ENCODE measurements around the gene MUC5B.
"Not testable (repeated sequence)": the region's sequence is repeated elsewhere in the genome, so short reads cannot be mapped to it uniquely, and the experiment has no call there.

The MUC5B gene

DNA sequence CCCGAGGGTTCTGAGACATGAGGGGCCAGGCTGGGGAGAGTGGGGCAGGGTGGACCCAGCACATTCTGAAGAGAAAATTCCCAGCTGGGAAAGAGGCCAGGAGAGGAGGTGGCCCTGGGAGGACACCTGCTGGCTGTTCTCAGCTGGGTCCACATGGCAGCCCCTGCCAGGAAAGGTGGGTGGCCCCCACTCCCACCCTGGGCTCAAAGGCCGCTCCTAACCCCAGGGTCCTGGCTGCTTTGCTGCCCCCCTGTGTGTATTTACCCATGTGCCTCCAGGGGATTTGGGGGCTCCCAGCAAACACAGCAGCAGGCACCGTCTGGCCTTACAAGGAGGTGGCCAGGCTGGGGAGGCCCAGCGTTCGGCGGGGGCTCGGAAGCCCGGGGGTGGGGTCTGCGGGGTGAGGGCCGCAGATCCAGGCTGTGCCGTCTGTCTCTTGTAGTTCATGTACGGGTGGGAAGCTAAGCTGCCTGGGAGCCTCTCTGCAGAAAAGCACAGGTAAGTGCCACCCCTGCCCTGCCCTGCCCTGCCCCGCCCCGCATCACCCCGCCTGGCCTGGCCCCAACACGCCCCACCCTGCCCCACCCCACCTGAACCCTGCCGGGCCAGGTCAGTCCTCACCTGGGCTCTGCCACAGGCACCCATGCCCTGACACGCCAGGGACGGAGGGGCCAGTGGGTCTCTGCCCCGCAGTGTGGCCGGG lies 10.6 kb downstream of the MUC5B start:
- DNase-seq = no peak

DNA sequence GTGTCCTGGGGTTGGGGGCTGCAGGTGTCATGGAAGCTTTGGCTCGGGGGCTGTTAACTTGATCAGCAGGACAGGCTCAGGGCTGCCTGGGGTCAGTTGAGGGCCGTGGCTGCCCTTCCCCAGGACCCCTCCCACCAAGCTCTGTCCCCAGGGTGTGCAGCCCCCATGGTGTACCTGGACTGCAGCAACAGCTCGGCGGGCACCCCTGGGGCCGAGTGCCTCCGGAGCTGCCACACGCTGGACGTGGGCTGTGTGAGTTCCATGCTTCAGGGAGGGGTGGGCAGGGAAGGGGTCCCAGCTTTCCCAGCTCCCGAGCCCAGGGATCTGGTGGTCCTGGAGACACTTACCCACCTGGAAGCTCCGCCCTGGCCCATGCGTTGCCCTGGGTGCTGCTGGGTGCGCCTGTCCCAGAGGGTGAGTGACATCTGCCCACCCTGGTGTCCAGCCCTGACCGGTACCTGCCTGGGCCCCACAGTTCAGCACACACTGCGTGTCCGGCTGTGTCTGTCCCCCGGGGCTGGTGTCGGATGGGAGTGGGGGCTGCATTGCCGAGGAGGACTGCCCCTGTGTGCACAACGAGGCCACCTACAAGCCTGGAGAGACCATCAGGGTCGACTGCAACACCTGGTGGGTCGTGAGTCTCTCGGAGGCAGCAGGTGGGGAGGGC lies 11.3 kb downstream of the MUC5B start:
- no peak for DNase-seq

DNA sequence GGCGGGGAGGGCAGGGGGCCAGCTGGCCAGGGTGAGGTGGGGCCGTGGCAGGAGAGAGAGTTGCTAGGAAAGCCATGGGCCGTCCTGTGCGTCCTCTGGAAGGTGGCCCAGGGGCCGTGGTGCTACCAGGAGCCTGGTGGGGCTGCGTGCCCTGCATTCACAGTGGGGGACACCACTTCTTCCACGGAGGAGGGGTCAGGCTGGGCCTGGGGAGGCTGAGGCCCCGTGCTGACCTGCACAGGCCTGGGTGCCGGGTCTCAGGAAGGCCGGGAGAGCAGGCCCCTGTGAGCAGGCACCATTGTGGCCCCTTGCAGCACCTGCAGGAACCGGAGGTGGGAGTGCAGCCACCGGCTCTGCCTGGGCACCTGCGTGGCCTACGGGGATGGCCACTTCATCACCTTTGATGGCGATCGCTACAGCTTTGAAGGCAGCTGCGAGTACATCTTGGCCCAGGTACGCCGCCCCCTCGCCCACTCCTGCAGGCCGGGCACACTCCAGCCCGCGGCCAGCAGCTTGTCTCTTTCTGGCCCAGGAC lies 12.0 kb downstream of the MUC5B start:
- no peak for DNase-seq

DNA sequence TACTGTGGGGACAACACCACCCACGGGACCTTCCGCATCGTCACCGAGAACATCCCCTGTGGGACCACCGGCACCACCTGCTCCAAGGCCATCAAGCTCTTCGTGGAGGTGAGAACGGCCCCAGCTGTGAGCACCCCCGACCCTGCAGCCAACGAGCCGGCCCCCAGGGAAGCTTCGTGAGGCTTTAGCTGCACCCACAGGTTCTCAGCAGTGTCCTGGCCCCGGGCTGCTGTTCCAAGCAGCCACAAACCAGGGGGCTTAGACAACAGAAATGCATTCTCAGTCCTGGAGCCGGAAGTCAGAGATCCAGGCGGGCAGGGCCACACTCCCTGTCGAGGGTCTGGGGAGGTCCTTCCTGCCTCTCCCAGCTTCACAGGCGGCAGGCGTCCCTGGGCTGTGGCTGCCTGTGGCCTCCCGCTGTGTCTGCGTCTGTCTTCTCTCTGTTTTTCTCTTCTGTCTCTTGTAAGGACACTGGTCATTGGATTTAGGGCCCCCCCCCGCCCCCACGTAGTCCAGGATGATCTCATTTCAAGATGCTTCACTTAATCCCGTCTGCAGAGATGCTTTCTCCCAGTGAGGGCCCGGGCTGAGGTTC lies 12.5 kb downstream of the MUC5B start:
- DNase-seq = no peak

DNA sequence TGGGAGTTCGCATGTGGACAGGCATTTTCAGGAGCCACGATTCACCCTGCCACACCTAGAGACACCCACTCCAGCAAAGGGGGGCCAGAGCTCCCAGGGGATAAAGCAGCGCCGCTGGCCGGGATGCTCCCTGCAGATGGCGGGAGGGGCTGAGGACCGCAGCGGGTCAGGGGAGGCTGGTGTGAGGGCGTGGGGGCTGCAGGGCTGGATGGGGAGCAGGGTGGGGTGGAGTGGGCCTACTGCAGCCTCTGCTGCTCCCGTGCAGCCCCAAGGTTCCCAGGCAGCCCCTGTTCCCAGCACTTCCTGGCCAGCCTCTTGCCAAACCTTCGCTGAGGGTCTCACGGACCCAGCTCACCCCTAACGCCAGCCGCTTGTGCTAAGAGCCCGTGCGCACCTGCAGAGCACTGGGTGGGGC lies 13.0 kb downstream of the MUC5B start:
- no peak for DNase-seq

DNA sequence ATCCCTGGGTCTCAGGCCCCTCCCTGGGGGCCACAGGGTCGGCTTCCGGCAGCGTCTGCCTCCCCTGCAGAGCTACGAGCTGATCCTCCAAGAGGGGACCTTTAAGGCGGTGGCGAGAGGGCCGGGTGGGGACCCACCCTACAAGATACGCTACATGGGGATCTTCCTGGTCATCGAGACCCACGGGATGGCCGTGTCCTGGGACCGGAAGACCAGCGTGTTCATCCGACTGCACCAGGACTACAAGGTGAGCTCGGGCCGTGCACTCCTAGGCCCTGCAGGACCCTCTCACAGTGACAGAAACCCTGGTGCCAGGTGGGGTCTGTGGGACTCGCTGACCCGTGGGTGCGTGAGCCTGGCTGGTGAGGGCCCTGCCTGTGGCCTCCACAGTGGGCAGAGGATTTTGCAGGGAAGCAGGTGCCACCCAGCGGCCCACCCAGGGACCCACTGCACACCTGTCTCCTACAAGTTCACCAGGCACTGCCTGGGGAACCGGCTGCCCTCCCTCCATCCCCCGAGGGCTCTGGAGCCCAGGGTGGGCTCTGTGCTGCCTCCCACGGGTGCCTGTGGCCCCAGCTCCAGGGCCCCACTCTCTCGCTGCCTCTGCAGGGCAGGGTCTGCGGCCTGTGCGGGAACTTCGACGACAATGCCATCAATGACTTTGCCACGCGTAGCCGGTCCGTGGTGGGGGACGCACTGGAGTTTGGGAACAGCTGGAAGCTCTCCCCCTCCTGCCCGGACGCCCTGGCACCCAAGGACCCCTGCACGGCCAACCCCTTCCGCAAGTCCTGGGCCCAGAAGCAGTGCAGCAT lies 13.7 kb downstream of the MUC5B start:
- DNase-seq = no peak

DNA sequence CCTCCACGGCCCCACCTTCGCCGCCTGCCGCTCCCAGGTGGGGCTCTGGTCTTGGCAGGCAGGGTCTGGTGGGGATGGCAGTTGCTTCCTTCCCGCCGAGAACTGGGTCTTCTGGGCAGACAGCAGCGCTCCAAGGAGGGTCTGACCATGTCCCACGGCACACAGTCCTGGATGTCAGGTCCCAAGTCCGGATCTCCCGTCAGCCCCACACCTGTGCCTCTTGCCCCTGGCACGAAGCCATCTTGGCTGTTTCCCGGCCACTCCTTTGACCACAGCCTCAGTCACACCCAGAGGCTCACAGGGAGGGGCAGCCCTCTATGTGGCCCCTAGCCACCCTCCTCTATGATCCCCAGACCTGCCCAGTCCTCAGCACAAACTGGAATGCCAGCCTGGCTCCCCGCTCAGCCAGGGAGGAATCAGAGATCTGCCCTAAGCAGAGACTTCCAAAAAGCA lies 14.3 kb downstream of the MUC5B start:
- DNase-seq = no peak

DNA sequence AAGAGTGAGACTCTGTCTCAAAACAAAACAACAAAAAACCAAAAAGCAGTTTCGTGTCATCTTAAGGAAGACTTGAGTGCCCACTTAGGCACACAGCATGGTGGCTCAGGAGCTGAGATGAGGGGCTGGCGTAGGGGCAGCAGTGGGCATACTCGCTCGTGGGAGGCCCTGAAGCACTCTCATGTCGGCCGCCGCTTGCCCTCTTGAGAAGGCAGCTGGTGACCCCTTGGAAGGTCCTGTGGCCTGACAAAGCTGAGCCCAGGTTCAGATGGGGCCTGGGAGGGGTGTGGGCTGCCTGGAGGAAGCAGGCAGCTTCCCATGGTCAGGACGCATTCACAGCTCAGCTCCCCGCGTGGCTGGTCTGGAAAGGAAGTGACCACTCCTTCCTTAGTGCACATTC lies 15.0 kb downstream of the MUC5B start:
- no peak for DNase-seq

DNA sequence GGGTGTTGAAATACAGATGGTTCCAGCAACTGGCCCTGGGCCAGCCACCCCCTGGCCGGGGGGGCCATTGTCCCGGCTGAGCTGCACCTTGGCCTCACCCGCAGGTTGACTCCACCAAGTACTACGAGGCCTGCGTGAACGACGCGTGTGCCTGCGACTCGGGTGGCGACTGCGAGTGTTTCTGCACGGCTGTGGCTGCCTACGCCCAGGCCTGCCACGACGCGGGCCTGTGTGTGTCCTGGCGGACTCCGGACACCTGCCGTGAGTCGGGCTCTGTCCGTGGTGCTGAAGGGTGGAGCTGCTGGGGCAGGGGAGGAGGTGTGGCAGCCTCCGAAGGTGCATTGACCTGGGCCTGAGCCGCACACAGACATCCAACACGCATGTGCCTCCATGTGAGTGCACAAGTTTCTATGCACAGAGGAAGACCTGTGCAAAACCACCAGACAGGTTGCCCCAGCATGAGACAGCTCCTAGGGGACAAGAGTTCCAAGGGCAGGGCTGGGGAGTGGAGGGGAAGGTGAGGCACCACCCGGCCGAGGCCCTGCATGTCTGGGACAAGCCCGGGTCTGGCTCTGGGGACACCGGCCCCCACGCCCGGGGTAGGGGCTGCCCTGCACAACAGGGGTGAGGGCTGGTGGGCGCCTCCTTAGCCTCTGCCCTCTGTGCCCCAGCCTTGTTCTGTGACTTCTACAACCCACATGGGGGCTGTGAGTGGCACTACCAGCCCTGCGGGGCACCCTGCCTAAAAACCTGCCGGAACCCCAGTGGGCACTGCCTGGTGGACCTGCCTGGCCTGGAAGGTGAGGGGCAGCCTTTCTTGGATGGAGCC lies 16.1 kb downstream of the MUC5B start:
- DNase-seq = no peak

DNA sequence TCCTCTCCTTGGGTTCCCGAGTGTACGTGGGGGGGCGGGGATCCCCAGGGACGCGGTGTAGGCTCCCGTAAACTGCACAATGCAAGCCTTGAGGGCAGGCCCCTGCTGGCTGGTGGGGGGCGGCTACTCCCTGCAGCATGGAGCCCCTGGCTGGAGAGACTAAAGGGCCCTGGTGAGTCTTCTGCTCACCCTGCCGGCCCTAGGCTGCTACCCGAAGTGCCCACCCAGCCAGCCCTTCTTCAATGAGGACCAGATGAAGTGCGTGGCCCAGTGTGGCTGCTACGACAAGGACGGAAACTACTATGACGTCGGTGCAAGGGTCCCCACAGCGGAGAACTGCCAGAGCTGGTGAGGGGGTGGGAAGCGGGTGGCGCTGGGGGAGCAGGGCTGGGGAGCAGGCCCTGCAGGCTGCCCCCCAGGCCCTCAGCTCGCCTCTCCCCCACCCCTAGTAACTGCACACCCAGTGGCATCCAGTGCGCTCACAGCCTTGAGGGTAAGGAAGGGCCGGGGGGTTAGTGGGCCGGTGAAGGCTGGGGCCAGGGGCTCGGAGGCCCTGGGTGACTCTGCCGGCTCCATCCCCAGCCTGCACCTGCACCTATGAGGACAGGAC lies 16.8 kb downstream of the MUC5B start:
- DNase-seq = no peak

DNA sequence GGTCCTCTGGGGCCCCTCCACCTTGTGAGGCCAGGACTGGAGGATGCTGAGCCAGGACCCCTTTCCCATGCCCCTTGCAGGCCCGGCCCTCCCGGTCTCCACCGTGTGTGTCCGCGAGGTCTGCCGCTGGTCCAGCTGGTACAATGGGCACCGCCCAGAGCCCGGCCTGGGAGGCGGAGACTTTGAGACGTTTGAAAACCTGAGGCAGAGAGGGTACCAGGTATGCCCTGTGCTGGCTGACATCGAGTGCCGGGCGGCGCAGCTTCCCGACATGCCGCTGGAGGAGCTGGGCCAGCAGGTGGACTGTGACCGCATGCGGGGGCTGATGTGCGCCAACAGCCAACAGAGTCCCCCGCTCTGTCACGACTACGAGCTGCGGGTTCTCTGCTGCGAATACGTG lies 17.9 kb downstream of the MUC5B start:
- no peak for DNase-seq

DNA sequence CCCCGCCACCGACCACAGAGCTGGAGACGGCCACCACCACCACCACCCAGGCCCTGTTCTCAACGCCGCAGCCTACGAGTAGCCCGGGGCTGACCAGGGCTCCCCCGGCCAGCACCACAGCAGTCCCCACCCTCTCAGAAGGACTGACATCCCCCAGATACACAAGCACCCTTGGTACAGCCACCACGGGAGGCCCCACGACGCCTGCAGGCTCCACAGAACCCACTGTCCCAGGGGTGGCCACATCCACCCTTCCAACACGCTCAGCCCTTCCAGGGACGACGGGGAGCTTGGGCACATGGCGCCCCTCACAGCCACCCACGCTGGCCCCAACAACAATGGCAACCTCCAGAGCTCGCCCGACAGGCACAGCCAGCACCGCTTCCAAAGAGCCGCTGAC lies 18.8 kb downstream of the MUC5B start:
- no peak for DNase-seq

DNA sequence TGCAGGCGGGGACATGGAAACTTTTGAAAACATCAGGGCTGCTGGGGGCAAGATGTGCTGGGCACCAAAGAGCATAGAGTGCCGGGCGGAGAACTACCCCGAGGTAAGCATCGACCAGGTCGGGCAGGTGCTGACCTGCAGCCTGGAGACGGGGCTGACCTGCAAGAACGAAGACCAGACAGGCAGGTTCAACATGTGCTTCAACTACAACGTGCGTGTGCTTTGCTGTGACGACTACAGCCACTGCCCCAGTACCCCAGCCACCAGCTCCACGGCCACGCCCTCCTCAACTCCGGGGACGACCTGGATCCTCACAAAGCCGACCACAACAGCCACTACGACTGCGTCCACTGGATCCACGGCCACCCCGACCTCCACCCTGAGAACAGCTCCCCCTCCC lies 19.4 kb downstream of the MUC5B start:
- no peak for DNase-seq

DNA sequence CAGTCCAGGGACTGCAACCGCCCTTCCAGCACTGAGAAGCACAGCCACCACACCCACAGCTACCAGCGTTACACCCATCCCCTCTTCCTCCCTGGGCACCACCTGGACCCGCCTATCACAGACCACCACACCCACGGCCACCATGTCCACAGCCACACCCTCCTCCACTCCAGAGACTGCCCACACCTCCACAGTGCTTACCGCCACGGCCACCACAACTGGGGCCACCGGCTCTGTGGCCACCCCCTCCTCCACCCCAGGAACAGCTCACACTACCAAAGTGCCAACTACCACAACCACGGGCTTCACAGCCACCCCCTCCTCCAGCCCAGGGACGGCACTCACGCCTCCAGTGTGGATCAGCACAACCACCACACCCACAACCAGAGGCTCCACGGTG lies 19.9 kb downstream of the MUC5B start:
- not testable (repeated sequence) for DNase-seq

DNA sequence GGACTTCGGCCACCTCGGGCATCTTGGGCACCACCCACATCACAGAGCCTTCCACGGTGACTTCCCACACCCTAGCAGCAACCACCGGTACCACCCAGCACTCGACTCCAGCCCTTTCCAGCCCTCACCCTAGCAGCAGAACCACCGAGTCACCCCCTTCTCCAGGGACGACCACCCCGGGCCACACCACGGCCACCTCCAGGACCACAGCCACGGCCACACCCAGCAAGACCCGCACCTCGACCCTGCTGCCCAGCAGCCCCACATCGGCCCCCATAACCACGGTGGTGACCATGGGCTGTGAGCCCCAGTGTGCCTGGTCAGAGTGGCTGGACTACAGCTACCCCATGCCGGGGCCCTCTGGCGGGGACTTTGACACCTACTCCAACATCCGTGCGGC lies 20.7 kb downstream of the MUC5B start:
- DNase-seq = not testable (repeated sequence)

DNA sequence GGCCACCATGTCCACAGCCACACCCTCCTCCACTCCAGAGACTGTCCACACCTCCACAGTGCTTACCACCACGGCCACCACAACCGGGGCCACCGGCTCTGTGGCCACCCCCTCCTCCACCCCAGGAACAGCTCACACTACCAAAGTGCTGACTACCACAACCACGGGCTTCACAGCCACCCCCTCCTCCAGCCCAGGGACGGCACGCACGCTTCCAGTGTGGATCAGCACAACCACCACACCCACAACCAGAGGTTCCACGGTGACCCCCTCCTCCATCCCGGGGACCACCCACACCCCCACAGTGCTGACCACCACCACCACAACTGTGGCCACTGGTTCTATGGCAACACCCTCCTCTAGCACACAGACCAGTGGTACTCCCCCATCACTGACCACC lies 21.7 kb downstream of the MUC5B start:
- DNase-seq = not testable (repeated sequence)

DNA sequence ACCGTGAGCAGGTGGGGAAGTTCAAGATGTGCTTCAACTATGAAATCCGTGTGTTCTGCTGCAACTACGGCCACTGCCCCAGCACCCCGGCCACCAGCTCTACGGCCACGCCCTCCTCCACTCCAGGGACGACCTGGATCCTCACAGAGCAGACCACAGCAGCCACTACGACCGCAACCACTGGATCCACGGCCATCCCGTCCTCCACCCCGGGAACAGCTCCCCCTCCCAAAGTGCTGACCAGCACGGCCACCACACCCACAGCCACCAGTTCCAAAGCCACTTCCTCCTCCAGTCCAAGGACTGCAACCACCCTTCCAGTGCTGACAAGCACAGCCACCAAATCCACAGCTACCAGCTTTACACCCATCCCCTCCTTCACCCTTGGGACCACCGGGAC lies 22.9 kb downstream of the MUC5B start:
- DNase-seq = not testable (repeated sequence)

DNA sequence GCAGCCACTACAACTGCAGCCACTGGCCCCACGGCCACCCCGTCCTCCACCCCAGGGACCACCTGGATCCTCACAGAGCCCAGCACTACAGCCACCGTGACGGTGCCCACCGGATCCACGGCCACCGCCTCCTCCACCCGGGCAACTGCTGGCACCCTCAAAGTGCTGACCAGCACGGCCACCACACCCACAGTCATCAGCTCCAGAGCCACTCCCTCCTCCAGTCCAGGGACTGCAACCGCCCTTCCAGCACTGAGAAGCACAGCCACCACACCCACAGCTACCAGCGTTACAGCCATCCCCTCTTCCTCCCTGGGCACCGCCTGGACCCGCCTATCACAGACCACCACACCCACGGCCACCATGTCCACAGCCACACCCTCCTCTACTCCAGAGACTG lies 23.4 kb downstream of the MUC5B start:
- DNase-seq = not testable (repeated sequence)

DNA sequence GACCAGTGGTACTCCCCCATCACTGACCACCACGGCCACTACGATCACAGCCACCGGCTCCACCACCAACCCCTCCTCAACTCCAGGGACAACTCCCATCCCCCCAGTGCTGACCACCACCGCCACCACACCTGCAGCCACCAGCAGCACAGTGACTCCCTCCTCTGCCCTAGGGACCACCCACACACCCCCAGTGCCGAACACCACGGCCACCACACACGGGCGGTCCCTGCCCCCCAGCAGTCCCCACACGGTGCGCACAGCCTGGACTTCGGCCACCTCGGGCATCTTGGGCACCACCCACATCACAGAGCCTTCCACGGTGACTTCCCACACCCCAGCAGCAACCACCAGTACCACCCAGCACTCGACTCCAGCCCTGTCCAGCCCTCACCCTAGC lies 24.2 kb downstream of the MUC5B start:
- DNase-seq = not testable (repeated sequence)

DNA sequence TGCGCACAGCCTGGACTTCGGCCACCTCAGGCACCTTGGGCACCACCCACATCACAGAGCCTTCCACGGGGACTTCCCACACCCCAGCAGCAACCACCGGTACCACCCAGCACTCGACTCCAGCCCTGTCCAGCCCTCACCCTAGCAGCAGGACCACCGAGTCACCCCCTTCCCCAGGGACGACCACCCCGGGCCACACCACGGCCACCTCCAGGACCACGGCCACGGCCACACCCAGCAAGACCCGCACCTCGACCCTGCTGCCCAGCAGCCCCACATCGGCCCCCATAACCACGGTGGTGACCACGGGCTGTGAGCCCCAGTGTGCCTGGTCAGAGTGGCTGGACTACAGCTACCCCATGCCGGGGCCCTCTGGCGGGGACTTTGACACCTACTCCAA lies 26.1 kb downstream of the MUC5B start:
- not testable (repeated sequence) for DNase-seq

DNA sequence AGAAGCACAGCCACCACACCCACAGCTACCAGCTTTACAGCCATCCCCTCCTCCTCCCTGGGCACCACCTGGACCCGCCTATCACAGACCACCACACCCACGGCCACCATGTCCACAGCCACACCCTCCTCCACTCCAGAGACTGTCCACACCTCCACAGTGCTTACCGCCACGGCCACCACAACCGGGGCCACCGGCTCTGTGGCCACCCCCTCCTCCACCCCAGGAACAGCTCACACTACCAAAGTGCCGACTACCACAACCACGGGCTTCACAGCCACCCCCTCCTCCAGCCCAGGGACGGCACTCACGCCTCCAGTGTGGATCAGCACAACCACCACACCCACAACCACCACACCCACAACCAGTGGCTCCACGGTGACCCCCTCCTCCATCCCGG lies 27.5 kb downstream of the MUC5B start:
- not testable (repeated sequence) for DNase-seq

Data from activated CD8-positive, alpha-beta memory T cell treated with anti-CD3 and anti-CD28 coated beads, Interleukin-2, amount 50 U/mL, for 48 hours (primary cell).